Suppressor macrophage treated with lipopolysaccharide for 1 hour (primary cell): ENCODE results near the gene ITGA6.
"Not testable (repeated sequence)": the region's sequence is repeated elsewhere in the genome, so short reads cannot be mapped to it uniquely, and the experiment has no call there.

Experiments
- DNase-seq, 3 donors: peaks; one replicate each; pipeline ENCODE4 v3.0.0-alpha.2; 2020 to 2022

Gene ITGA6

GRCh38 chr2:172518995-172519394 lies 91.6 kb downstream of the ITGA6 start:
- no peak for DNase-seq

- DNase-seq, result no peak
These were observed 98.2 kb downstream of the ITGA6 start for GRCh38 chr2:172525601-172526000.

- DNase-seq, result no peak
These were observed 103.9 kb downstream of the ITGA6 start for GRCh38 chr2:172531309-172531708.

- not testable (repeated sequence) for DNase-seq
These were observed 105.1 kb downstream of the ITGA6 start for GRCh38 chr2:172532461-172532860.

GRCh38 chr2:172533687-172534086 lies 106.3 kb downstream of the ITGA6 start:
- DNase-seq, result no peak

- DNase-seq, result no peak
These were observed 107.7 kb downstream of the ITGA6 start for GRCh38 chr2:172535119-172535518.

- DNase-seq, result not testable (repeated sequence)
These were observed 110.5 kb downstream of the ITGA6 start for GRCh38 chr2:172537851-172538250.

GRCh38 chr2:172539767-172540166 lies 112.4 kb downstream of the ITGA6 start:
- DNase-seq, result no peak

- no peak for DNase-seq
These were observed 113.0 kb downstream of the ITGA6 start for GRCh38 chr2:172540421-172540820.

GRCh38 chr2:172545408-172546075 lies 118.2 kb downstream of the ITGA6 start:
- no peak for DNase-seq

GRCh38 chr2:172549131-172549530 lies 121.7 kb downstream of the ITGA6 start:
- no peak for DNase-seq

- DNase-seq, result not testable (repeated sequence)
These were observed 122.4 kb downstream of the ITGA6 start for GRCh38 chr2:172549802-172550201.

- no peak for DNase-seq
These were observed 123.0 kb downstream of the ITGA6 start for GRCh38 chr2:172550419-172550818.

- peak; percentile 23 to 30 (median 28) for DNase-seq
These were observed 123.9 kb downstream of the ITGA6 start for GRCh38 chr2:172551271-172551670.

GRCh38 chr2:172552547-172553291 lies 125.3 kb downstream of the ITGA6 start:
- peak; percentile 33 to 44 (median 42) for DNase-seq

GRCh38 chr2:172554352-172555271 lies 127.2 kb downstream of the ITGA6 start:
- DNase-seq, result no peak

GRCh38 chr2:172555272-172555521 lies 127.8 kb downstream of the ITGA6 start:
- DNase-seq, result no peak
